ENCODE measurements around the gene PSKH1.

GRCh38 chr16:67975321-67976105 lies 82.5 kb downstream of the PSKH1 start:
- TF ChIP-seq MAX (IDR thresholded peaks at IDR 0.05) (no peak), RAD21 (IDR thresholded peaks at IDR 0.05; ENCODE audit: low read depth) (no peak), CEBPB (IDR thresholded peaks at IDR 0.05) (no peak), EP300 (IDR thresholded peaks at IDR 0.05; ENCODE audit: borderline replicate concordance) (no peak), REST (IDR thresholded peaks at IDR 0.05; ENCODE audit: low read depth) (no peak), USF1 (IDR thresholded peaks at IDR 0.05) (no peak), TEAD4 (IDR thresholded peaks at IDR 0.05) (no peak), TAF1 (IDR thresholded peaks at IDR 0.05; ENCODE audit: low read depth) (no peak), NFIC (IDR thresholded peaks at IDR 0.05) (no peak), ZBTB7A (IDR thresholded peaks at IDR 0.05; ENCODE audit: low read depth) (no peak), YY1 (IDR thresholded peaks at IDR 0.05; ENCODE audit: low read depth) (no peak), TCF12 (IDR thresholded peaks at IDR 0.05; ENCODE audit: low read depth) (no peak), FOXM1 (IDR thresholded peaks at IDR 0.05; ENCODE audit: borderline replicate concordance, low read depth) (no peak)

Measured in Ishikawa (cell line).